ENCODE results near the gene BFSP1. TPM values are rescaled to one million over a fixed set of nuclear protein-coding genes. Genes with fewer than 3 reads are reported as not detected.

The BFSP1 gene
- total RNA-seq, 1 experiment from 2014 or later = 0.94 TPM

GRCh38 chr20:17479063-17479657, 52.0 kb downstream of the BFSP1 start:
- H3K27ac Mint-ChIP-seq (ENCODE audit: unreplicated experiment) = no peak overlapping the region
- no peaks in the 10 kb centered on the region for H3K9me3 Mint-ChIP-seq (ENCODE audit: low read depth, unreplicated experiment)
- H3K36me3 Mint-ChIP-seq (ENCODE audit: insufficient read depth, unreplicated experiment) = no peaks in the 10 kb centered on the region
- BruUV-seq (replicated peaks) = no TSS peak
- CTCF ChIA-PET = no interaction called here
- intact Hi-C loops (cut with micrococcal nuclease; ENCODE audit: unreplicated experiment) = no loop called here
- H3K4me1 Mint-ChIP-seq (ENCODE audit: low read depth, unreplicated experiment) = no peaks in the 10 kb centered on the region
- H3K27me3 Mint-ChIP-seq (ENCODE audit: unreplicated experiment) = no peaks in the 10 kb centered on the region
- TF ChIP-seq CTCF (IDR thresholded peaks at IDR 0.05; ENCODE audit: unreplicated experiment) = no peak
- H3K4me3 Mint-ChIP-seq (ENCODE audit: low read depth, unreplicated experiment) = no peak overlapping the region
- no peak for DNase-seq

GRCh38 chr20:17473659-17474058, 57.5 kb downstream of the BFSP1 start:
- Mint-ChIP-seq H3K27me3 (ENCODE audit: unreplicated experiment) (no peaks in the 10 kb centered on the region), H3K4me3 (ENCODE audit: low read depth, unreplicated experiment) (no peak overlapping the region), H3K9me3 (ENCODE audit: low read depth, unreplicated experiment) (no peaks in the 10 kb centered on the region), H3K27ac (ENCODE audit: unreplicated experiment) (no peak overlapping the region), H3K36me3 (ENCODE audit: insufficient read depth, unreplicated experiment) (no peaks in the 10 kb centered on the region), H3K4me1 (ENCODE audit: low read depth, unreplicated experiment) (no peaks in the 10 kb centered on the region)
- no peak for TF ChIP-seq CTCF (IDR thresholded peaks at IDR 0.05; ENCODE audit: unreplicated experiment)
- DNase-seq = no peak
- intact Hi-C loops (cut with micrococcal nuclease; ENCODE audit: unreplicated experiment) = no loop called here
- CTCF ChIA-PET = no interaction called here
- BruUV-seq (replicated peaks) = no TSS peak

GRCh38 chr20:17471606-17472187, 59.5 kb downstream of the BFSP1 start:
- no peak for TF ChIP-seq CTCF (IDR thresholded peaks at IDR 0.05; ENCODE audit: unreplicated experiment)
- Mint-ChIP-seq H3K9me3 (ENCODE audit: low read depth, unreplicated experiment) (no peaks in the 10 kb centered on the region), H3K4me3 (ENCODE audit: low read depth, unreplicated experiment) (no peak overlapping the region), H3K27ac (ENCODE audit: unreplicated experiment) (no peak overlapping the region), H3K36me3 (ENCODE audit: insufficient read depth, unreplicated experiment) (no peaks in the 10 kb centered on the region), H3K27me3 (ENCODE audit: unreplicated experiment) (no peaks in the 10 kb centered on the region), H3K4me1 (ENCODE audit: low read depth, unreplicated experiment) (no peaks in the 10 kb centered on the region)
- CTCF ChIA-PET = no interaction called here
- intact Hi-C loops (cut with micrococcal nuclease; ENCODE audit: unreplicated experiment) = no loop called here
- DNase-seq = no peak
- BruUV-seq (replicated peaks) = no TSS peak

GRCh38 chr20:17470973-17471372, 60.2 kb downstream of the BFSP1 start:
- no peak for DNase-seq
- H3K4me1 Mint-ChIP-seq (ENCODE audit: low read depth, unreplicated experiment) = no peaks in the 10 kb centered on the region
- H3K27ac Mint-ChIP-seq (ENCODE audit: unreplicated experiment) = no peak overlapping the region
- intact Hi-C loops (cut with micrococcal nuclease; ENCODE audit: unreplicated experiment) = no loop called here
- no peaks in the 10 kb centered on the region for H3K9me3 Mint-ChIP-seq (ENCODE audit: low read depth, unreplicated experiment)
- no peaks in the 10 kb centered on the region for H3K27me3 Mint-ChIP-seq (ENCODE audit: unreplicated experiment)
- no peaks in the 10 kb centered on the region for H3K36me3 Mint-ChIP-seq (ENCODE audit: insufficient read depth, unreplicated experiment)
- CTCF ChIA-PET = no interaction called here
- no peak overlapping the region for H3K4me3 Mint-ChIP-seq (ENCODE audit: low read depth, unreplicated experiment)
- TF ChIP-seq CTCF (IDR thresholded peaks at IDR 0.05; ENCODE audit: unreplicated experiment) = no peak
- BruUV-seq (replicated peaks) = no TSS peak
